HepG2 (cell line): Measurements from ENCODE around the gene STRIT1. TPM values are rescaled to one million over a fixed set of nuclear protein-coding genes. Genes with fewer than 3 reads are reported as not detected.

ENCODE experiments used
- ATAC-seq: fragments of 200-7000 bp; cut with Tn5 transposase; 3 replicates; pipeline ENCODE4 v1.9.1; 2020; ENCODE audit warnings: mild to moderate bottlenecking, moderate library complexity
- BruUV-seq: library from RNA; stranded (reverse); fragments of 400-500 nt; replicated peaks from 2 replicates; lab custom pipeline; 2021; lab: Mats Ljungman, UMichigan
- CTCF ChIA-PET: fragments of 300-600 bp; formaldehyde crosslinking; extraction: SDS; loops from one replicate; lab custom pipeline; 2021; ENCODE audit warnings: low total read pairs, inconsistent platforms, low intra/inter-chr PET ratio; lab: Yijun Ruan, JAX
- POLR2A ChIA-PET: fragments of 350-600 bp; sonication (Branson Sonifier 250); formaldehyde crosslinking; loops from one replicate; lab custom pipeline; 2020; ENCODE audit warnings: antibody characterized with exemption, inconsistent platforms; lab: Yijun Ruan, JAX
- DNase-seq: peaks from one replicate; pipeline ENCODE4 v3.0.0-alpha.2; 2015; ENCODE audit warnings: low spot score
- FAIRE-seq: peaks from 3 replicates; lab custom pipeline; 2011; peaks lifted over from hg19 to GRCh38; lab: Jason Lieb, UNC
- H2AFZ ChIP-seq: one replicate; pipeline ENCODE4 v1.6.1; 2011; ENCODE audit warnings: low read length, inconsistent platforms
- H3K27ac ChIP-seq: fragments of 300-600 bp; 3 replicates; pipeline ENCODE4 v1.8.0; 2011; ENCODE audit warnings: mixed run types, mild to moderate bottlenecking, mixed read lengths, low read length, inconsistent platforms; ENCODE audit not compliant: insufficient read depth; ENCODE audit errors: extremely low read length
- H3K27me3 ChIP-seq, 2 experiments: fragments of 200-600 bp in 1 of 2; 2 replicates in 1 of 2; 3 replicates in 1 of 2; pipeline versions ENCODE4 v1.6.0 to v1.8.0; 2011; ENCODE audit warnings: low read length in 2 of 2, mild to moderate bottlenecking in 2 of 2, moderate library complexity in 2 of 2, inconsistent platforms in 1 of 2; ENCODE audit not compliant: insufficient read depth in 2 of 2, control insufficient read depth in 1 of 2
- H3K36me3 ChIP-seq, 2 experiments: fragments of 200-600 bp in 1 of 2; replicated peaks in 1 of 2; 2 replicates in 1 of 2; 3 replicates in 1 of 2; pipeline versions ENCODE4 v1.5.1 to v1.8.0; 2011; ENCODE audit warnings: low read length in 2 of 2, inconsistent platforms in 1 of 2; ENCODE audit not compliant: insufficient read depth in 2 of 2, control insufficient read depth in 1 of 2
- H3K4me1 ChIP-seq: 2 replicates; pipeline ENCODE4 v1.5.1; 2012; ENCODE audit warnings: low read length, inconsistent platforms; ENCODE audit not compliant: insufficient read depth
- H3K4me2 ChIP-seq: 2 replicates; pipeline ENCODE4 v1.6.0; 2011; ENCODE audit warnings: low read depth, low read length, inconsistent platforms
- H3K4me3 ChIP-seq, 3 experiments: fragments of 200-600 bp in 1 of 3; sonication (generic), shearing (Covaris generic) in 1 of 3; replicated peaks in 1 of 3; 2 replicates each; pipeline ENCODE4 v1.5.1; 2011 to 2016; ENCODE audit warnings: low read length in 3 of 3, inconsistent platforms in 2 of 3, low read depth in 2 of 3, mild to moderate bottlenecking in 2 of 3, control low read depth in 1 of 3, mixed read lengths in 1 of 3; ENCODE audit not compliant: insufficient read depth in 1 of 3
- H3K79me2 ChIP-seq: one replicate; pipeline ENCODE4 v1.6.1; 2011; ENCODE audit warnings: low read length, inconsistent platforms; ENCODE audit not compliant: insufficient read depth
- H3K9ac ChIP-seq: 2 replicates; pipeline ENCODE4 v1.6.0; 2011; ENCODE audit warnings: mild to moderate bottlenecking, low read depth, low read length, inconsistent platforms; ENCODE audit not compliant: insufficient read depth
- H3K9me3 ChIP-seq: 2 replicates; pipeline ENCODE4 v1.5.1; 2012; ENCODE audit warnings: mild to moderate bottlenecking, low read length
- H4K20me1 ChIP-seq: 2 replicates; pipeline ENCODE4 v1.6.0; 2011; ENCODE audit warnings: inconsistent platforms, mild to moderate bottlenecking, low read length, moderate library complexity; ENCODE audit not compliant: insufficient read depth
- MYC ChIP-seq: sonication (generic); formaldehyde crosslinking; IDR thresholded peaks from 2 replicates; pipeline ENCODE4 v1.9.0; 2021; ENCODE audit warnings: missing genetic modification reagents, borderline replicate concordance
- ZNF607 ChIP-seq: sonication (generic); formaldehyde crosslinking; IDR thresholded peaks from 2 replicates; pipeline ENCODE4 v1.5.1; 2020; ENCODE audit warnings: missing genetic modification reagents, mild to moderate bottlenecking, borderline replicate concordance
- WGBS: methylation state at CpG from one replicate; pipeline ENCODE4 v1.1.6; 2017; ENCODE audit warnings: low lambda C conversion rate; 5-methylcytosine and 5-hydroxymethylcytosine counted together
- in situ Hi-C: cut with HindIII; loops from 2 replicates; pipeline ENCODE4 v1.10.0; 2017; ENCODE audit warnings: low pct_unique_long_range_greater_than_20kb; ENCODE audit not compliant: extremely low pct_ligation_motif_present
- intact Hi-C: fragments of 100-400 bp; cut with micrococcal nuclease; formaldehyde crosslinking; loops from one replicate; pipeline ENCODE4 v1.10.0; 2022; ENCODE audit not compliant: unreplicated experiment
- polyA plus RNA-seq, 8 experiments: library from polyadenylated mRNA; depleted of rRNA in 3 of 8; stranded (reverse) in 7 of 8; unstranded in 1 of 8; fragments of >200 nt; fragmentation: Illumina TruSeq in 4 of 8; extraction: Trizol in 4 of 8; gene quantifications; 2 replicates each; pipeline versions ENCODE4 v1.2.1 to v1.2.3, GENCODE V29; 2011 to 2016; ENCODE audit warnings: low read depth in 4 of 8, missing spikeins in 1 of 8, mixed read lengths in 1 of 8; ENCODE audit not compliant: insufficient read depth in 1 of 8
- total RNA-seq, 5 experiments: library from RNA; depleted of rRNA; stranded (reverse); fragments of >200 nt; fragmentation: Illumina TruSeq; extraction: Trizol; gene quantifications; 2 replicates each; pipeline ENCODE4 v1.2.3, GENCODE V29; 2016; ENCODE audit warnings: low read depth in 1 of 5
- TF ChIP-seq, protein P1 (sequence below): sonication (generic); formaldehyde crosslinking; IDR thresholded peaks from 2 replicates; pipeline ENCODE4 v1.4.0; 2020; ENCODE audit warnings: missing genetic modification reagents
- TF ChIP-seq, protein P2 (sequence below): sonication (generic); formaldehyde crosslinking; IDR thresholded peaks from 2 replicates; pipeline ENCODE4 v1.5.1; 2020; ENCODE audit warnings: mild to moderate bottlenecking, missing genetic modification reagents, moderate library complexity

Gene STRIT1
- total and polyA plus RNA-seq, 2 of the 13 experiments (the other 11 are each of a cell fraction or from before 2014, with no cell fraction given): not detected

- TF ChIP-seq, protein P1, sequence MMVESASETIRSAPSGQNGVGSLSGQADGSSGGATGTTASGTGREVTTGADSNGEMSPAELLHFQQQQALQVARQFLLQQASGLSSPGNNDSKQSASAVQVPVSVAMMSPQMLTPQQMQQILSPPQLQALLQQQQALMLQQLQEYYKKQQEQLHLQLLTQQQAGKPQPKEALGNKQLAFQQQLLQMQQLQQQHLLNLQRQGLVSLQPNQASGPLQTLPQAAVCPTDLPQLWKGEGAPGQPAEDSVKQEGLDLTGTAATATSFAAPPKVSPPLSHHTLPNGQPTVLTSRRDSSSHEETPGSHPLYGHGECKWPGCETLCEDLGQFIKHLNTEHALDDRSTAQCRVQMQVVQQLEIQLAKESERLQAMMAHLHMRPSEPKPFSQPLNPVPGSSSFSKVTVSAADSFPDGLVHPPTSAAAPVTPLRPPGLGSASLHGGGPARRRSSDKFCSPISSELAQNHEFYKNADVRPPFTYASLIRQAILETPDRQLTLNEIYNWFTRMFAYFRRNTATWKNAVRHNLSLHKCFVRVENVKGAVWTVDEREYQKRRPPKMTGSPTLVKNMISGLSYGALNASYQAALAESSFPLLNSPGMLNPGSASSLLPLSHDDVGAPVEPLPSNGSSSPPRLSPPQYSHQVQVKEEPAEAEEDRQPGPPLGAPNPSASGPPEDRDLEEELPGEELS (CRISPR knock-in tag): no peak
- no peak for TF ChIP-seq ZNF607 (CRISPR knock-in tag)
Measured at GRCh38 chr3:155302891-155303290, 9.4 kb upstream of the STRIT1 start (continued).

DNA sequence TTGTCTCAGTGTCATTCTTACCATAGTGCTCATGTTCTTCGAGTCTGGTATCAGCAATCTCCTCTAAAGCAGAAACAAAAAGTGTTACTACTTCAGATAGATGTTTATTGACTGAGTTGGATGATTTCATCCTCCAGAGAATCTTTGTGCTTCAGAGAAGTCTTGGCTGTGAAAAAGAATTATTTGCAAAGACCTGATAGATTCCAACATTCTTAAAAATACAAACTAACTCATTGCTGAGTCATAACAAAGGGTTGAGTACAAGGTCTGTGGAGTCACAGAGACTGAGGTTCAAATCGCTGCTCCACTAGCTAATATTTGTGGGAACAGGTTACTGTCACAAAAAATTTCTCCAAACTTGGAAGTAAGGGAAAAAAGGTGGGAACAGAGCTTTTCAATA is 9.0 kb upstream of the STRIT1 start:
- 3% methylated on average over 2 of the region's 2 CpGs for WGBS

More for the DNA sequence above, 9.0 kb upstream of the STRIT1 start:
- ATAC-seq (no peak), DNase-seq (no peak), FAIRE-seq (no peak)
- Histone ChIP-seq H3K27ac (no peak overlapping the region), H3K4me1 (peaks cover 21% of the 10 kb centered on the region), H2AFZ (no peak overlapping the region), H3K4me2 (no peak overlapping the region), H3K9me3 (no peaks in the 10 kb centered on the region), H4K20me1 (no peaks in the 10 kb centered on the region), H3K9ac (no peak overlapping the region), H3K4me3 (no peak overlapping the region), H3K36me3 (no peaks in the 10 kb centered on the region), H3K79me2 (no peaks in the 10 kb centered on the region), H3K27me3 (no peaks in the 10 kb centered on the region)
- no TSS peak for BruUV-seq
- no peak for TF ChIP-seq MYC (CRISPR knock-in tag)
- TF ChIP-seq, protein P2, sequence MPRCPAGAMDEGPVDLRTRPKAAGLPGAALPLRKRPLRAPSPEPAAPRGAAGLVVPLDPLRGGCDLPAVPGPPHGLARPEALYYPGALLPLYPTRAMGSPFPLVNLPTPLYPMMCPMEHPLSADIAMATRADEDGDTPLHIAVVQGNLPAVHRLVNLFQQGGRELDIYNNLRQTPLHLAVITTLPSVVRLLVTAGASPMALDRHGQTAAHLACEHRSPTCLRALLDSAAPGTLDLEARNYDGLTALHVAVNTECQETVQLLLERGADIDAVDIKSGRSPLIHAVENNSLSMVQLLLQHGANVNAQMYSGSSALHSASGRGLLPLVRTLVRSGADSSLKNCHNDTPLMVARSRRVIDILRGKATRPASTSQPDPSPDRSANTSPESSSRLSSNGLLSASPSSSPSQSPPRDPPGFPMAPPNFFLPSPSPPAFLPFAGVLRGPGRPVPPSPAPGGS: no peak
- in situ Hi-C loops: loop anchor here (25.0 kb wide), 1 partner anchor 540 kb away; no protein-coding TSS in a partner anchor
- intact Hi-C loops: no loop called here
- ChIA-PET CTCF (no interaction called here), POLR2A (no interaction called here)
